Neural cell (in vitro differentiated cells): Measurements from ENCODE around the gene SGPP1. TPM values are rescaled to one million over a fixed set of nuclear protein-coding genes. Genes with fewer than 3 reads are reported as not detected.

Experiments used
- H2AFZ ChIP-seq: fragments of 200-600, 300-800 bp; sonication (generic), shearing (Covaris generic); 2 replicates; pipeline ENCODE4 v1.6.0; 2014; ENCODE audit warnings: low read depth, mild to moderate bottlenecking, antibody characterized with exemption, low read length, moderate library complexity
- H3F3A ChIP-seq: fragments of 200-600 bp; shearing (Covaris generic); 2 replicates; pipeline ENCODE4 v1.6.1; 2016; ENCODE audit warnings: mild to moderate bottlenecking, moderate library complexity, mixed read lengths, antibody characterized with exemption, low read length; ENCODE audit not compliant: insufficient read depth, poor library complexity, severe bottlenecking
- H3K27ac ChIP-seq: fragments of 200-600, 300-800 bp; sonication (generic), shearing (Covaris generic); 2 replicates; pipeline ENCODE4 v1.5.1; 2014; ENCODE audit warnings: mild to moderate bottlenecking, low read length, moderate library complexity
- H3K27me3 ChIP-seq: fragments of 300-800, 200-600 bp; sonication (generic), shearing (Covaris generic); 2 replicates; pipeline ENCODE4 v1.6.0; 2014; ENCODE audit warnings: mild to moderate bottlenecking, low read depth, low read length, moderate library complexity; ENCODE audit not compliant: insufficient read depth
- H3K36me3 ChIP-seq: fragments of 300-800, 200-600 bp; sonication (generic), shearing (Covaris generic); 2 replicates; pipeline ENCODE4 v1.5.1; 2014; ENCODE audit warnings: mild to moderate bottlenecking, antibody characterized with exemption, low read length, moderate library complexity; ENCODE audit not compliant: insufficient read depth
- H3K4me2 ChIP-seq: fragments of 300-800, 200-600 bp; sonication (generic), shearing (Covaris generic); 2 replicates; pipeline ENCODE4 v1.6.0; 2014; ENCODE audit warnings: mild to moderate bottlenecking, low read length
- H3K4me3 ChIP-seq: fragments of 300-800, 200-600 bp; sonication (generic), shearing (Covaris generic); 2 replicates; pipeline ENCODE4 v1.5.1; 2014; ENCODE audit warnings: mild to moderate bottlenecking, low read length, moderate library complexity
- H3K79me2 ChIP-seq: fragments of 200-600 bp; shearing (Covaris generic); replicated peaks from 2 replicates; pipeline ENCODE4 v1.6.0; 2014; ENCODE audit warnings: mild to moderate bottlenecking, low read length, moderate library complexity; ENCODE audit not compliant: insufficient read depth
- H3K9ac ChIP-seq: fragments of 300-800, 200-600 bp; sonication (generic), shearing (Covaris generic); 2 replicates; pipeline ENCODE4 v1.6.1; 2016; ENCODE audit warnings: mild to moderate bottlenecking, low read length, mixed read lengths
- H3K9me2 ChIP-seq: fragments of 200-600 bp; shearing (Covaris generic); 2 replicates; pipeline ENCODE4 v1.6.1; 2016; ENCODE audit warnings: mild to moderate bottlenecking, low read length, mixed read lengths; ENCODE audit not compliant: insufficient read depth
- H3K9me3 ChIP-seq: fragments of 200-600, 300-800 bp; sonication (generic), shearing (Covaris generic); 2 replicates; pipeline ENCODE4 v1.6.1; 2016; ENCODE audit warnings: mild to moderate bottlenecking, mixed run types, low read length, moderate library complexity, mixed read lengths
- H4K20me1 ChIP-seq: fragments of 200-600 bp; shearing (Covaris generic); 2 replicates; pipeline ENCODE4 v1.6.1; 2016; ENCODE audit warnings: mild to moderate bottlenecking, mixed run types; ENCODE audit not compliant: insufficient read depth
- CTCF ChIP-seq: fragments of 450-650 bp; IDR thresholded peaks from 2 replicates; pipeline ENCODE4 v1.5.1; 2014; ENCODE audit warnings: antibody characterized with exemption, mild to moderate bottlenecking, moderate library complexity; ENCODE audit not compliant: poor library complexity, severe bottlenecking
- EP300 ChIP-seq: fragments of 450-650 bp; conservative IDR thresholded peaks from 2 replicates; pipeline ENCODE4 v1.6.1; 2014; ENCODE audit warnings: antibody characterized with exemption, mild to moderate bottlenecking, moderate library complexity; ENCODE audit not compliant: poor library complexity, severe bottlenecking
- EZH2 ChIP-seq: fragments of 200-600, 300-800 bp; shearing (Covaris generic), sonication (generic); IDR thresholded peaks from 2 replicates; pipeline ENCODE4 v1.6.1; 2014; ENCODE audit warnings: antibody characterized with exemption, low read length, borderline replicate concordance, mild to moderate bottlenecking; ENCODE audit not compliant: insufficient read depth, poor library complexity, severe bottlenecking
- MXI1 ChIP-seq: fragments of 450-650 bp; conservative IDR thresholded peaks from 2 replicates; pipeline ENCODE4 v1.6.1; 2014; ENCODE audit warnings: antibody characterized with exemption, mild to moderate bottlenecking; ENCODE audit not compliant: poor library complexity, severe bottlenecking
- POLR2AphosphoS5 ChIP-seq: IDR thresholded peaks from 2 replicates; pipeline ENCODE4 v1.6.1; 2012
- RAD21 ChIP-seq: fragments of 450-650 bp; conservative IDR thresholded peaks from 2 replicates; pipeline ENCODE4 v1.6.1; 2014; ENCODE audit warnings: antibody characterized with exemption, mild to moderate bottlenecking, moderate library complexity
- REST ChIP-seq: IDR thresholded peaks from 2 replicates; pipeline ENCODE4 v1.6.1; 2012; ENCODE audit warnings: borderline replicate concordance
- SMC3 ChIP-seq: fragments of 450-650 bp; conservative IDR thresholded peaks from 2 replicates; pipeline ENCODE4 v1.6.1; 2014; ENCODE audit warnings: antibody characterized with exemption, mild to moderate bottlenecking, moderate library complexity; ENCODE audit not compliant: poor library complexity
- TAF1 ChIP-seq: IDR thresholded peaks from 2 replicates; pipeline ENCODE4 v1.6.1; 2012; ENCODE audit warnings: low read depth
- polyA plus RNA-seq: library from polyadenylated mRNA; depleted of rRNA; stranded (reverse); fragments of >200 nt; gene quantifications from 2 replicates; pipeline ENCODE4 v1.2.3, GENCODE V29; 2014

SGPP1 gene
- polyA plus RNA-seq, 1 donor from 2014 or later: 17.7 TPM

DNA sequence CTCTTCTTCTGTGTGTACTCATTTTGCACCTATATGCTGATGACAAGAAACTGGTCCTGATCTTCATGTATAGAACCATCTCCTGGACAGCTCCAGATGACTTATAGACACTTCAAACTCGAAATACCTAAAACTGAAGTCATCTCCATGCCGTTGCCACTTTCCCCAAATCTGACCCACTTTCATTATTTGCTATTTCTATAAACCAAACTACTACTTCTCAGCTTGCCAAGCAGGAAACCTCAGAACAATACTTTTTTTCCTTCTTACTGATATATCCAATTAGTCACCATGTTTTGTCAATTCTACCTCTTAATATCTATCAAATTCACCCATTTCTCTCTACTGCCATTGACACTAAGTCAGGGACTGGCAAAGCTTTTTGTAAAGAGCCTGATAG is 14.8 kb downstream of the SGPP1 start:
- Histone ChIP-seq H3K9me3 (no peaks in the 10 kb centered on the region), H3K36me3 (no peaks in the 10 kb centered on the region), H2AFZ (no peak overlapping the region), H3F3A (no peaks in the 10 kb centered on the region), H3K4me3 (no peak overlapping the region), H4K20me1 (no peaks in the 10 kb centered on the region), H3K9ac (no peak overlapping the region), H3K4me2 (no peak overlapping the region), H3K27ac (no peak overlapping the region), H3K27me3 (no peaks in the 10 kb centered on the region), H3K79me2 (no peaks in the 10 kb centered on the region), H3K9me2 (no peaks in the 10 kb centered on the region)
- TF ChIP-seq SMC3: no peak
- no peak for TF ChIP-seq RAD21
- TF ChIP-seq CTCF: no peak
- TF ChIP-seq EP300: no peak
- no peak for TF ChIP-seq MXI1
- no peak for TF ChIP-seq REST
- no peak for TF ChIP-seq TAF1
- no peak for TF ChIP-seq POLR2AphosphoS5
- TF ChIP-seq EZH2: no peak

DNA sequence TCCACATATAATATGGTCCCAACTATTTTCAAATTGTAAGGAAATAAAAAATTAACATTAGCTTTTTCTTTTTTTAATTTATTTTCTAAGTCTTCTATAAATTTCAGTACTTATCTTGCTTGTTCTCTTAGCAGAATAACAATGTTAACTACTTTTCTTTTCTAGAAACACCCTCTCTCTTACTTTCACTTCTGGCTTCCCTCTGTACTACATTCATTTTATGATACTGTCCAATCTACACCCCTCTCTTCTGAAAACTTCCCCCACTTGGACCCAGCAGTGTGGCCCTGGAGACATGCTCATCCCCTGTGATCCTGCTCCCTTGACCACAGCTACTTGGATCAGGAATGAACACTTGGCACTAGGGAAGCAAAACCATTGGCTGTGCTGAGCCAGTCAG is 15.7 kb downstream of the SGPP1 start:
- no peak overlapping the region for H3K9ac ChIP-seq
- no peaks in the 10 kb centered on the region for H3K9me2 ChIP-seq

More for the DNA sequence above, 15.7 kb downstream of the SGPP1 start:
- Histone ChIP-seq H3K27me3 (no peaks in the 10 kb centered on the region), H4K20me1 (no peaks in the 10 kb centered on the region), H2AFZ (no peak overlapping the region), H3K36me3 (no peaks in the 10 kb centered on the region), H3K4me3 (no peak overlapping the region), H3K9me3 (no peaks in the 10 kb centered on the region), H3K79me2 (no peaks in the 10 kb centered on the region), H3F3A (no peaks in the 10 kb centered on the region), H3K4me2 (no peak overlapping the region), H3K27ac (no peak overlapping the region)
- no peak for TF ChIP-seq CTCF
- no peak for TF ChIP-seq RAD21
- no peak for TF ChIP-seq REST
- no peak for TF ChIP-seq EZH2
- TF ChIP-seq MXI1: no peak
- no peak for TF ChIP-seq EP300
- TF ChIP-seq TAF1: no peak
- TF ChIP-seq POLR2AphosphoS5: no peak
- no peak for TF ChIP-seq SMC3
